ENCODE results near the gene FBXO45. TPM values are rescaled to one million over a fixed set of nuclear protein-coding genes. Genes with fewer than 3 reads are reported as not detected.

The FBXO45 gene
- total RNA-seq, 2 donors from 2014 or later = 15.9 to 16.4 TPM

GRCh38 chr3:196624907-196625306 lies 56.4 kb downstream of the FBXO45 start:
- Mint-ChIP-seq H3K9me3 (no peaks in the 10 kb centered on the region), H3K36me3 (ENCODE audit: low read depth) (no peaks in the 10 kb centered on the region)

GRCh38 chr3:196625331-196625730 lies 56.9 kb downstream of the FBXO45 start:
- Mint-ChIP-seq H3K27ac (no peak overlapping the region), H3K36me3 (ENCODE audit: low read depth) (no peaks in the 10 kb centered on the region), H3K27me3 (ENCODE audit: insufficient read depth) (peaks cover 3% of the 10 kb centered on the region), H3K4me1 (peaks cover 7% of the 10 kb centered on the region), H3K4me3 (no peak overlapping the region), H3K9me3 (no peaks in the 10 kb centered on the region)
- 96% methylated on average over 6 of the region's 6 CpGs; no CpG with 5 or more reads in 1 of the 2 experiments for WGBS, 2 experiments (ENCODE audit: insufficient coverage in 1 of 2, insufficient read length in 1 of 2)
- no peak overlapping the region for H3K4me3 ChIP-seq (ENCODE audit: low read length)
- DNase-seq = no peak
- H3K27me3 ChIP-seq (ENCODE audit: control insufficient read depth, insufficient read depth, low read length, poor library complexity, severe bottlenecking) = no peaks in the 10 kb centered on the region
- no peaks in the 10 kb centered on the region for H3K36me3 ChIP-seq (ENCODE audit: control insufficient read depth, insufficient read depth, low read length)
- no peak for TF ChIP-seq CTCF (conservative IDR thresholded peaks at IDR 0.05)
- no peaks in the 10 kb centered on the region for H3K9me3 ChIP-seq (ENCODE audit: control insufficient read depth, low read length)
- H3K27ac ChIP-seq (ENCODE audit: low read depth, low read length) = no peak overlapping the region
- H3K4me1 ChIP-seq (ENCODE audit: control insufficient read depth, insufficient read depth, low read length) = no peaks in the 10 kb centered on the region
- no peak overlapping the region for H3K9ac ChIP-seq (ENCODE audit: extremely low read depth, low read length, poor library complexity, severe bottlenecking)

More at GRCh38 chr3:196624907-196625306, 56.4 kb downstream of the FBXO45 start:
- no peak for TF ChIP-seq CTCF (conservative IDR thresholded peaks at IDR 0.05)
- H3K4me1 ChIP-seq (ENCODE audit: control insufficient read depth, insufficient read depth, low read length) = no peaks in the 10 kb centered on the region
- H3K27ac ChIP-seq (ENCODE audit: low read depth, low read length) = no peak overlapping the region
- no peak for DNase-seq
- H3K4me3 Mint-ChIP-seq = no peak overlapping the region
- H3K9ac ChIP-seq (ENCODE audit: extremely low read depth, low read length, poor library complexity, severe bottlenecking) = no peak overlapping the region
- H3K27me3 ChIP-seq (ENCODE audit: control insufficient read depth, insufficient read depth, low read length, poor library complexity, severe bottlenecking) = no peaks in the 10 kb centered on the region
- no peak overlapping the region for H3K27ac Mint-ChIP-seq
- no peaks in the 10 kb centered on the region for H3K36me3 ChIP-seq (ENCODE audit: control insufficient read depth, insufficient read depth, low read length)
- H3K4me3 ChIP-seq (ENCODE audit: low read length) = no peak overlapping the region
- peaks cover 3% of the 10 kb centered on the region for H3K27me3 Mint-ChIP-seq (ENCODE audit: insufficient read depth)
- no peaks in the 10 kb centered on the region for H3K9me3 ChIP-seq (ENCODE audit: control insufficient read depth, low read length)
- H3K4me1 Mint-ChIP-seq = peaks cover 12% of the 10 kb centered on the region
- WGBS, 2 experiments (ENCODE audit: insufficient coverage in 1 of 2, insufficient read length in 1 of 2) = 93 to 99% methylated on average over 11 to 16 of the region's 16 CpGs

GRCh38 chr3:196627918-196628231 lies 59.4 kb downstream of the FBXO45 start:
- Mint-ChIP-seq H3K9me3 (no peaks in the 10 kb centered on the region), H3K27me3 (ENCODE audit: insufficient read depth) (peaks cover 3% of the 10 kb centered on the region), H3K27ac (peak overlapping the region; percentile 52), H3K4me3 (no peak overlapping the region), H3K4me1 (peaks cover 6% of the 10 kb centered on the region), H3K36me3 (ENCODE audit: low read depth) (no peaks in the 10 kb centered on the region)
- peak; percentile 61 for DNase-seq
- no peaks in the 10 kb centered on the region for H3K27me3 ChIP-seq (ENCODE audit: control insufficient read depth, insufficient read depth, low read length, poor library complexity, severe bottlenecking)
- no peaks in the 10 kb centered on the region for H3K36me3 ChIP-seq (ENCODE audit: control insufficient read depth, insufficient read depth, low read length)
- H3K9ac ChIP-seq (ENCODE audit: extremely low read depth, low read length, poor library complexity, severe bottlenecking) = no peak overlapping the region
- H3K27ac ChIP-seq (ENCODE audit: low read depth, low read length) = no peak overlapping the region
- H3K9me3 ChIP-seq (ENCODE audit: control insufficient read depth, low read length) = no peaks in the 10 kb centered on the region
- TF ChIP-seq CTCF (conservative IDR thresholded peaks at IDR 0.05) = no peak
- H3K4me3 ChIP-seq (ENCODE audit: low read length) = no peak overlapping the region
- H3K4me1 ChIP-seq (ENCODE audit: control insufficient read depth, insufficient read depth, low read length) = no peaks in the 10 kb centered on the region
- 93 to 95% methylated on average over 8 of the region's 8 CpGs for WGBS, 2 experiments (ENCODE audit: insufficient coverage in 1 of 2, insufficient read length in 1 of 2)
